Karpas-422 (cell line): ENCODE results near the gene TMEFF1. TPM values are rescaled to one million over a fixed set of nuclear protein-coding genes. Genes with fewer than 3 reads are reported as not detected.

Experiments
- DNase-seq: peaks from one replicate; pipeline ENCODE4 v3.0.0-alpha.2; 2015
- H2AFZ ChIP-seq: fragments of 200-600 bp; sonication (generic); 2 replicates; pipeline ENCODE4 v1.6.1; 2014; ENCODE audit warnings: antibody characterized with exemption, low read length, mixed read lengths
- H3K27ac ChIP-seq: fragments of 200-600 bp; sonication (generic); 2 replicates; pipeline ENCODE4 v1.5.1; 2014; ENCODE audit warnings: mild to moderate bottlenecking, low read length, moderate library complexity
- H3K27me3 ChIP-seq: fragments of 200-600 bp; sonication (generic); 2 replicates; pipeline ENCODE4 v1.6.1; 2014; ENCODE audit warnings: low read length, mixed read lengths
- H3K36me3 ChIP-seq: fragments of 200-600 bp; sonication (generic); 2 replicates; pipeline ENCODE4 v1.6.1; 2014; ENCODE audit warnings: low read length, mixed read lengths; ENCODE audit not compliant: insufficient read depth
- H3K4me1 ChIP-seq: fragments of 200-600 bp; sonication (generic); 2 replicates; pipeline ENCODE4 v1.6.1; 2014; ENCODE audit warnings: mild to moderate bottlenecking, low read length, mixed read lengths
- H3K4me2 ChIP-seq: fragments of 200-600 bp; sonication (generic); 2 replicates; pipeline ENCODE4 v1.6.1; 2014; ENCODE audit warnings: low read length, low read depth, mild to moderate bottlenecking; ENCODE audit not compliant: poor library complexity, severe bottlenecking
- H3K4me3 ChIP-seq: fragments of 200-600 bp; sonication (generic); 2 replicates; pipeline ENCODE4 v1.5.1; 2014; ENCODE audit warnings: mild to moderate bottlenecking, antibody characterized with exemption, low read length, mixed read lengths
- H3K79me2 ChIP-seq: fragments of 200-600 bp; sonication (generic); 2 replicates; pipeline ENCODE4 v1.6.1; 2014; ENCODE audit warnings: mild to moderate bottlenecking, low read length, mixed read lengths
- H3K9ac ChIP-seq: fragments of 200-600 bp; sonication (generic); 2 replicates; pipeline ENCODE4 v1.6.0; 2014; ENCODE audit warnings: low read length
- H3K9me2 ChIP-seq: fragments of 200-600 bp; sonication (generic), shearing (Covaris generic); replicated peaks from 2 replicates; pipeline ENCODE4 v1.6.0; 2014; ENCODE audit warnings: mild to moderate bottlenecking, low read length, moderate library complexity; ENCODE audit not compliant: insufficient read depth
- H3K9me3 ChIP-seq: fragments of 300-700, 200-600 bp; sonication (generic); 2 replicates; pipeline ENCODE4 v1.6.1; 2014; ENCODE audit warnings: low read length, mixed read lengths
- H4K20me1 ChIP-seq: fragments of 200-600 bp; sonication (generic); 2 replicates; pipeline ENCODE4 v1.6.1; 2014; ENCODE audit warnings: mild to moderate bottlenecking, antibody characterized with exemption, low read length, low read depth; ENCODE audit not compliant: insufficient read depth
- total RNA-seq: library from RNA; depleted of rRNA; stranded (reverse); fragments of >200 nt; shearing (Covaris generic); gene quantifications from 2 replicates; pipeline ENCODE4 v1.2.3, GENCODE V29; 2014; ENCODE audit warnings: low replicate concordance

The TMEFF1 gene
- total RNA-seq, 1 experiment from 2014 or later = not detected

GRCh38 chr9:100459963-100460362 is 13.0 kb upstream of the TMEFF1 start:
- Histone ChIP-seq H3K9ac (no peak overlapping the region), H2AFZ (no peak overlapping the region), H4K20me1 (no peaks in the 10 kb centered on the region), H3K27me3 (no peaks in the 10 kb centered on the region), H3K27ac (no peak overlapping the region), H3K4me3 (no peak overlapping the region), H3K79me2 (no peaks in the 10 kb centered on the region), H3K4me2 (no peak overlapping the region), H3K36me3 (no peaks in the 10 kb centered on the region), H3K9me3 (no peaks in the 10 kb centered on the region), H3K4me1 (no peaks in the 10 kb centered on the region; the same call in 1 of the 2 replicates), H3K9me2 (no peaks in the 10 kb centered on the region)
- DNase-seq = no peak

GRCh38 chr9:100465274-100465673 is 7.7 kb upstream of the TMEFF1 start:
- H3K4me3 ChIP-seq = no peak overlapping the region
- no peaks in the 10 kb centered on the region for H3K4me1 ChIP-seq
- no peak for DNase-seq
- no peak overlapping the region for H3K4me2 ChIP-seq
- no peaks in the 10 kb centered on the region for H3K36me3 ChIP-seq
- no peaks in the 10 kb centered on the region for H3K27me3 ChIP-seq
- H3K27ac ChIP-seq = no peak overlapping the region
- H3K79me2 ChIP-seq = no peaks in the 10 kb centered on the region
- no peaks in the 10 kb centered on the region for H3K9me2 ChIP-seq
- no peaks in the 10 kb centered on the region for H3K9me3 ChIP-seq
- H4K20me1 ChIP-seq = no peaks in the 10 kb centered on the region
- no peak overlapping the region for H3K9ac ChIP-seq
- H2AFZ ChIP-seq = no peak overlapping the region

- H3K4me2 ChIP-seq = no peak overlapping the region
- no peaks in the 10 kb centered on the region for H4K20me1 ChIP-seq
- no peak overlapping the region for H3K9ac ChIP-seq
- no peaks in the 10 kb centered on the region for H3K36me3 ChIP-seq
- H3K4me3 ChIP-seq = no peak overlapping the region
- no peaks in the 10 kb centered on the region for H3K9me2 ChIP-seq
- H3K27me3 ChIP-seq = no peaks in the 10 kb centered on the region
- DNase-seq = no peak
- H3K9me3 ChIP-seq = no peaks in the 10 kb centered on the region
- no peak overlapping the region for H3K27ac ChIP-seq
- H3K4me1 ChIP-seq = no peaks in the 10 kb centered on the region
- no peak overlapping the region for H2AFZ ChIP-seq
- no peaks in the 10 kb centered on the region for H3K79me2 ChIP-seq
Observed at GRCh38 chr9:100465761-100466160, 7.2 kb upstream of the TMEFF1 start.

GRCh38 chr9:100466171-100466828 is 6.6 kb upstream of the TMEFF1 start:
- H3K9me3 ChIP-seq = no peaks in the 10 kb centered on the region
- no peak for DNase-seq
- no peaks in the 10 kb centered on the region for H3K9me2 ChIP-seq
- H3K4me1 ChIP-seq = no peaks in the 10 kb centered on the region
- no peak overlapping the region for H3K27ac ChIP-seq
- H3K4me3 ChIP-seq = no peak overlapping the region
- no peaks in the 10 kb centered on the region for H3K36me3 ChIP-seq
- H4K20me1 ChIP-seq = no peaks in the 10 kb centered on the region
- no peaks in the 10 kb centered on the region for H3K79me2 ChIP-seq
- H2AFZ ChIP-seq = no peak overlapping the region
- H3K4me2 ChIP-seq = no peak overlapping the region
- no peak overlapping the region for H3K9ac ChIP-seq
- H3K27me3 ChIP-seq = no peaks in the 10 kb centered on the region

GRCh38 chr9:100466829-100467221 is 6.1 kb upstream of the TMEFF1 start:
- DNase-seq = no peak
- no peaks in the 10 kb centered on the region for H4K20me1 ChIP-seq
- H3K4me1 ChIP-seq = no peaks in the 10 kb centered on the region
- H3K4me3 ChIP-seq = no peak overlapping the region
- no peak overlapping the region for H2AFZ ChIP-seq
- H3K79me2 ChIP-seq = no peaks in the 10 kb centered on the region
- H3K9me2 ChIP-seq = no peaks in the 10 kb centered on the region
- H3K27ac ChIP-seq = no peak overlapping the region
- no peaks in the 10 kb centered on the region for H3K36me3 ChIP-seq
- no peak overlapping the region for H3K4me2 ChIP-seq
- no peaks in the 10 kb centered on the region for H3K27me3 ChIP-seq
- no peaks in the 10 kb centered on the region for H3K9me3 ChIP-seq
- no peak overlapping the region for H3K9ac ChIP-seq

- Histone ChIP-seq H2AFZ (no peak overlapping the region), H3K4me2 (no peak overlapping the region), H3K4me1 (no peaks in the 10 kb centered on the region), H3K27ac (no peak overlapping the region), H3K9me3 (no peaks in the 10 kb centered on the region), H3K79me2 (no peaks in the 10 kb centered on the region), H4K20me1 (no peaks in the 10 kb centered on the region), H3K36me3 (no peaks in the 10 kb centered on the region), H3K27me3 (no peaks in the 10 kb centered on the region), H3K4me3 (no peak overlapping the region), H3K9me2 (no peaks in the 10 kb centered on the region), H3K9ac (no peak overlapping the region)
- DNase-seq = no peak
Observed at GRCh38 chr9:100468041-100468440, 4.9 kb upstream of the TMEFF1 start.

GRCh38 chr9:100472268-100472667 is 681 bp upstream of the TMEFF1 start:
- Histone ChIP-seq H3K9ac (no peak overlapping the region), H3K27me3 (no peaks in the 10 kb centered on the region), H3K4me1 (no peaks in the 10 kb centered on the region), H4K20me1 (no peaks in the 10 kb centered on the region), H3K4me2 (no peak overlapping the region), H3K79me2 (no peaks in the 10 kb centered on the region), H3K36me3 (no peaks in the 10 kb centered on the region), H3K27ac (no peak overlapping the region), H3K4me3 (no peak overlapping the region), H3K9me2 (no peaks in the 10 kb centered on the region), H2AFZ (no peak overlapping the region), H3K9me3 (no peaks in the 10 kb centered on the region)
- DNase-seq = no peak

- no peaks in the 10 kb centered on the region for H3K36me3 ChIP-seq
- no peaks in the 10 kb centered on the region for H3K9me3 ChIP-seq
- no peaks in the 10 kb centered on the region for H3K4me1 ChIP-seq
- H3K79me2 ChIP-seq = no peaks in the 10 kb centered on the region
- no peaks in the 10 kb centered on the region for H4K20me1 ChIP-seq
- H3K27ac ChIP-seq = no peak overlapping the region
- H3K9ac ChIP-seq = no peak overlapping the region
- no peaks in the 10 kb centered on the region for H3K9me2 ChIP-seq
- H3K27me3 ChIP-seq = no peaks in the 10 kb centered on the region
- H3K4me3 ChIP-seq = no peak overlapping the region
- no peak for DNase-seq
- H2AFZ ChIP-seq = no peak overlapping the region
- H3K4me2 ChIP-seq = no peak overlapping the region
Observed at GRCh38 chr9:100473276-100474081, 530 bp downstream of the TMEFF1 start.
